H7 (cell line): ENCODE results near the gene CPZ. TPM values are rescaled to one million over a fixed set of nuclear protein-coding genes. Genes with fewer than 3 reads are reported as not detected.
"Not testable (repeated sequence)": the region's sequence is repeated elsewhere in the genome, so short reads cannot be mapped to it uniquely, and the experiment has no call there.

ENCODE experiments used
- DNase-seq: peaks from one replicate; pipeline ENCODE4 v3.0.0; 2012
- H3K27me3 ChIP-seq: 2 replicates; pipeline ENCODE4 v1.6.0; 2011; ENCODE audit warnings: mild to moderate bottlenecking, low read length; ENCODE audit not compliant: control insufficient read depth, insufficient read depth
- H3K36me3 ChIP-seq: replicated peaks from 2 replicates; pipeline ENCODE4 v1.5.1; 2011; ENCODE audit warnings: low read length; ENCODE audit not compliant: control insufficient read depth, insufficient read depth
- H3K4me3 ChIP-seq: 2 replicates; pipeline ENCODE4 v1.5.1; 2011; ENCODE audit warnings: low read depth, mild to moderate bottlenecking, control low read depth, low read length, moderate library complexity; ENCODE audit not compliant: insufficient read depth
- total RNA-seq: library from RNA; depleted of rRNA; stranded (reverse); fragments of >200 nt; shearing (Covaris generic); gene quantifications from 2 replicates; pipeline ENCODE4 v1.2.3, GENCODE V29; 2014

Gene CPZ
- total RNA-seq, 1 experiment from 2014 or later, result 25.3 TPM

DNA sequence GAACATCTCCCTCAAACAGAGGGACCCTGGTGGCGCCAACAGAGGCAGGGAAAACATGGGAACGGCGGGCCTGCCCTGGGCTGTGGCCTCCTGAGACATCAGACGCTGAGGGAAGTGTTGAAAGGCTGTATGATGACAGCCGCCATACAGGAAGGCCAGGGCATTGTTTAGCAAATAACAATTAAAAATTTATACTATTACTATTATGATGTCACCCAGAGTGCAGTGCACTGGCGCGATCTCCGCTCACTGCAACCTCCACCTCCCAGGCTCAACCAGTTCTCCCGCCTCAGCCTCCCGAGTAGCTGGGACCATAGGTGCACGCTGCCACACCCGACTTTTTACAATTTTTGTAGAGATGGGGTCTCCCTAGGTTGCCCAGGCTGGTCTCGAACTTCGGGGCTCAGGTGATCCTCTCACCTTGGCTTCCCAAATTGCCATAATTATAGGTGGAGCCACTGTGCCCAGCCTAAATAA is 54.6 kb downstream of the CPZ start:
- DNase-seq, result no peak
- Histone ChIP-seq H3K27me3 (no peaks in the 10 kb centered on the region), H3K36me3 (no peaks in the 10 kb centered on the region), H3K4me3 (no peak overlapping the region)

GRCh38 chr4:8647626-8648025 is 55.1 kb downstream of the CPZ start:
- no peak overlapping the region for H3K4me3 ChIP-seq
- peak; percentile 73 for DNase-seq
- H3K27me3 ChIP-seq, result no peaks in the 10 kb centered on the region
- no peaks in the 10 kb centered on the region for H3K36me3 ChIP-seq

DNA sequence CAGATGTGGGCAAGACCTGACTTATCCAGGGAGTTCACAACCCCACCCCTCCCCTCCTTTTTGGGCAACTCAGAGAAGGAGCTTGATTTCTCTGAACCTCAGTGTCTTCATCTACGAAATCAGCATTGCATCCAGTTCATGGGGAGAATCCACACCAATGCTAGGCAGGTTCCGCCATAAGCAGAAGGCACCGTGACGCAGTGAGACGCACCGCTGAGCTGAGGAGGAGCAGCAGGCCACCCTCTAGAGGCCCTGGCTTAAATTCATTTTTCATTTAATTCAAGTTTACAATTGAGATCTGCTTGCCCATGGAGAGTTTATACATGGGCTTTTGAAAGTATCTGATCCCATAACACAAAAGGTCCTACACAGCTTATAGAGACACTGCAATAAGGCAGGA is 55.7 kb downstream of the CPZ start:
- DNase-seq, result no peak
- no peak overlapping the region for H3K4me3 ChIP-seq
- H3K36me3 ChIP-seq, result no peaks in the 10 kb centered on the region
- H3K27me3 ChIP-seq, result no peaks in the 10 kb centered on the region

DNA sequence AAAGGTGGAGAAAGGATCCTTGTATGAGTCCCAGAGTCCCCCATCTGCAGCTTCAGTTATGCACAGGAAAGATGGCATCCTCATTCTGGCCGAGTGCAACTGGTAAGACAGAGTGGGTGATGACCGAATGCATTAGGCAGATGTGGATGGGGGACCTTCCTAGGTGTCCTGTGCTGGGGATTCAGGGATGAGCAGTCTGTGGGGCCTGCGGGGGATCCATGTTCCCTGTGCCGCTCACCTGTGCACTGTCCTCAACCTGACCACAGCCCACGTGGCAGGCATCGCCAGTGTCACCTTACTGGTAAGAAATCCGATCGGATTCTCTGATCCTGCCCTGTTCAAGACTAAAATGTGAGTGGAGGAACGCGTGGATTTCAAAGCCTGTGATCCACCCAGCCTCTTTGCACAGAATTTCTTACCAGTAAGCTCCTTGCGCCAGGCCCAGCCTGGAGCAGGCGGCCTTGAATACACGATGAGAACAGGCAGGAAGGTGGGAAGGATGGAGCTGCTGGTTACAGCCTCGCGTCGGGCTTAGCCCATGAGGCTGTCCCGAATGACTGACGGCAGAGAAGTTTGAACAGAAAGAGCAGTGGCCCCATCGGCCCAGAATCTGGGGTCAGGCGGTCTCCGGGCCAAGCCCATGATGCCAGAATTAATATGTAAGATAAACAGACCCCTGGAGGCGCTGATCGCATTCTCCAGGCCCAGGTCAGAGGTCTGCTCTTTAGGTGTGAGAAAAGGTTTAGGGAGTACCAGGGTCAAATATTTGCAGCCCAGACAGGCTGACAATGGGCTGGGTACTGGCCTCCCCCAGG is 56.5 kb downstream of the CPZ start:
- peak; percentile 24 for DNase-seq
- no peak overlapping the region for H3K4me3 ChIP-seq

GRCh38 chr4:8649631-8650361 is 57.2 kb downstream of the CPZ start:
- H3K36me3 ChIP-seq, result no peaks in the 10 kb centered on the region
- H3K27me3 ChIP-seq, result no peaks in the 10 kb centered on the region
- peak; percentile 59 for DNase-seq
- H3K4me3 ChIP-seq, result no peak overlapping the region

More for the DNA sequence above, 56.5 kb downstream of the CPZ start:
- H3K27me3 ChIP-seq, result no peaks in the 10 kb centered on the region
- H3K36me3 ChIP-seq, result no peaks in the 10 kb centered on the region

- no peaks in the 10 kb centered on the region for H3K36me3 ChIP-seq
- no peaks in the 10 kb centered on the region for H3K27me3 ChIP-seq
- no peak for DNase-seq
- no peak overlapping the region for H3K4me3 ChIP-seq
Observed at GRCh38 chr4:8651661-8652180, 59.2 kb downstream of the CPZ start.

GRCh38 chr4:8652181-8653078 is 59.9 kb downstream of the CPZ start:
- Histone ChIP-seq H3K36me3 (no peaks in the 10 kb centered on the region), H3K27me3 (no peaks in the 10 kb centered on the region), H3K4me3 (no peak overlapping the region)
- peak; percentile 53 for DNase-seq

DNA sequence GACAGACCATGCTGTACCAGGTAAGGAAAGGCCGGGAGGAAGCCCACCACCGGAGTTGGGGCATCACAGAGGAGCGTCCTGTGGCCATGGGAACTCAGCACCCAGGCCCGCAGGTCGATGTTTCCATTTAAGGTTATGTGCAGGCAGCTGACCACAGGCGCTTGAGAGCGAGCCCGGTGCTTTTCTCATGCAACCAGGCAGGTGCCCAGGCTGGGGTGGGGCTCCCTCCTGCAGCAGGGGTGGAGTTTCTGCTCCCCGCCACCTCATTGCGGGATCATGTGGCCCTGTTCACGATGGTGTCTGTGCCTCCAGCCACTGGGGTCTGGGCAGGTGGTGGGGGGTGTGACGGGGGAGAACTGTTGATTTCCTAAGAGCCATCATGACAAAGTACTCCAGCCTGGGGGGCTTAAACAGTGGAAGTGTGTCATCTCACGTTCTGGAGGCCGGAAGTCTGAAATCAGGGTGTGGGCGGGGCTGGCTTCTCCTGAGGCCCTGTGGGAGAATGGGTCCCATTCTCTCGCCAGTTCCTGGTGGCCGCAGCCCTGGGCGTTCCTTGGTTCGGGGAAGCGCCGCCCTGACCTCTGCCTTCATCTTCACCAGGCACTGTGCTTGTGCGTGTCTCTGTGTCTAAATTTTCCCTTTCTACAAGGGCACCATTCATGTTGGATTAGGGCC is 60.9 kb downstream of the CPZ start:
- H3K36me3 ChIP-seq, result no peaks in the 10 kb centered on the region
- no peak overlapping the region for H3K4me3 ChIP-seq
- H3K27me3 ChIP-seq, result no peaks in the 10 kb centered on the region
- DNase-seq, result peak; percentile 80

DNA sequence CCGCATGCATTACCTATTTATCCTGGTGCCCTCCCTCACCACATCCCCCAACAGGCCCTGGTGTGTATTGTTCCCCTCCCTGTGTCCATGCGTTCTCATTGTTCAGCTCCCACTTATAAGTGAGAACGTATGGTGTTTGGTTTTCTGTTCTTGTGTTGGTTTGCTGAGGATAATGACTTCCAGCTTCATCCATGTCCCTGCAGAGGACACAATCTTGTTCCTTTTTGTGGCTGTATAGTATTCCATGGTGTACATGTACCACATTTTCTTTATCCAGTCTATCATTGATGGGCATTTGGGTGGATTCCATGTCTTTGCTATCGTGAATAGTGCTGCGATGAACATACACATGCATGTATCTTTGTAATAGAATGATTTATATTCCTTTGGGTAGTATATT is 61.6 kb downstream of the CPZ start:
- not testable (repeated sequence) for H3K4me3 ChIP-seq, H3K27me3 ChIP-seq, DNase-seq, H3K36me3 ChIP-seq

DNA sequence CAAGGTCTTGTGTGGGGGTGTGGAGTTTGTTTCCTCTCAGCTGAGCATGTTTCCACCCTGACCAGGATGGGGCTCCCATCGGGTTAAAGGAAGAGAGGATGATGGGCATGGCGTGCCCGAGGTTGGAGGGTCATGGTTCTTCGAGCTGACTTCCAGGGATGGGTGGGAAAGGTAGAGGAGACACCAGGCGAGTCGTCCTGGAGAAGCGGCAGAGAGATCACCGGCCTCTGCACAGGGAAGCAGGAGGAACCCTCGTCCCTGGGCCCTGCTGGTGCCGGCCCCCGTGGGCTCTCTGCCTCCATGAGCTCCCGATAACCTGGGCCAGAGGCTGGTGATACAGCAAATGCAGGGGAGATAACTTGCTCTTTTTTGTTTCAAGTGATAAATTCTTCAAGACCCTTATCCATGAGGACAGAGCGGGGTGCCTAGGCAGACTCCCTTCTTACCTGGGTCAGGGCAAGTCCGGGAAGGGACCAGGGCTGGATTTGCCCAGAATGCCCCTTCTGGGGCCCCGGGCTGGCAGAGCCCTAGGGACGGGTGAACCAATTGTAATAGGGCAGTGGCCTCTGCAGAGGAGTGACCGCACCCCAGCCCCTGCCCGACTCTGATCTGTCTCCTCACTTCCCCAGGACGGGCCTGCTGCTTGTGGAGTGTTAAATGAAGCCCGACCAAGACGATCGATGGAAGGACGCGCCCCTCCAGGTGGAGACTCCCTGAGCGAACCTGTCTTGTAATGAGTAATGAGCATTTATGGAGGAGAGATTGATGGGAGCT is 63.0 kb downstream of the CPZ start:
- DNase-seq, result peak; percentile 53
- H3K27me3 ChIP-seq, result no peaks in the 10 kb centered on the region
- H3K36me3 ChIP-seq, result no peaks in the 10 kb centered on the region
- H3K4me3 ChIP-seq, result no peak overlapping the region

- no peaks in the 10 kb centered on the region for H3K27me3 ChIP-seq
- no peak for DNase-seq
Observed at GRCh38 chr4:8656185-8656517, 63.6 kb downstream of the CPZ start.

GRCh38 chr4:8656711-8657380 is 64.3 kb downstream of the CPZ start:
- no peak overlapping the region for H3K4me3 ChIP-seq
- no peaks in the 10 kb centered on the region for H3K36me3 ChIP-seq
- peak; percentile 40 for DNase-seq

More at GRCh38 chr4:8656185-8656517, 63.6 kb downstream of the CPZ start:
- no peaks in the 10 kb centered on the region for H3K36me3 ChIP-seq
- H3K4me3 ChIP-seq, result no peak overlapping the region

More at GRCh38 chr4:8656711-8657380, 64.3 kb downstream of the CPZ start:
- H3K27me3 ChIP-seq, result no peaks in the 10 kb centered on the region
